Prostate gland (tissue), 2 donors: ENCODE measurements around the gene UBTF. TPM values are rescaled to one million over a fixed set of nuclear protein-coding genes. Genes with fewer than 3 reads are reported as not detected.

Source experiments
- DNase-seq: peaks from one replicate; pipeline ENCODE4 v3.0.0-alpha.2; 2019; ENCODE audit warnings: low spot score
- H3K27ac ChIP-seq, 2 donors: fragments of 200-600 bp; sonication (generic); 2 replicates each; pipeline ENCODE4 v1.5.1; 2017 to 2019
- H3K27me3 ChIP-seq: fragments of 200-600 bp; sonication (generic); replicated peaks from 2 replicates; pipeline ENCODE4 v1.5.1; 2019; ENCODE audit not compliant: insufficient read depth
- H3K36me3 ChIP-seq, 2 donors: fragments of 200-600 bp; sonication (generic); 1 replicate in 1 of 2; 2 replicates in 1 of 2; pipeline versions ENCODE4 v1.5.1 to v1.8.1; 2017 to 2019
- H3K4me1 ChIP-seq: fragments of 200-600 bp; sonication (generic); replicated peaks from 2 replicates; pipeline ENCODE4 v1.5.1; 2019
- H3K4me3 ChIP-seq, 2 donors: fragments of 200-600 bp; sonication (generic); 2 replicates each; pipeline ENCODE4 v1.5.1; 2017 to 2019
- H3K9me3 ChIP-seq: fragments of 200-600 bp; sonication (generic); 2 replicates; pipeline ENCODE4 v1.5.1; 2017
- CTCF ChIP-seq, 4 experiments: fragments of 200-600 bp in 2 of 4; fragments of 450-650 bp in 2 of 4; sonication (generic) in 2 of 4; IDR thresholded peaks; 1 replicate in 3 of 4; 2 replicates in 1 of 4; pipeline ENCODE4 v1.5.1; 2016 to 2019; ENCODE audit warnings: antibody characterized with exemption in 4 of 4, mild to moderate bottlenecking in 2 of 4, moderate library complexity in 2 of 4
- POLR2A ChIP-seq: fragments of 450-650 bp; IDR thresholded peaks from one replicate; pipeline ENCODE4 v1.6.1; 2016; ENCODE audit warnings: antibody characterized with exemption, mild to moderate bottlenecking
- POLR2AphosphoS5 ChIP-seq: sonication (generic); formaldehyde crosslinking; IDR thresholded peaks from one replicate; pipeline ENCODE4 v1.6.1; 2017; ENCODE audit warnings: antibody characterized with exemption
- WGBS: methylation state at CpG from one replicate; pipeline ENCODE4 v1.1.5; 2018; 5-methylcytosine and 5-hydroxymethylcytosine counted together
- intact Hi-C: fragments of 100-400 bp; cut with DNase I; formaldehyde crosslinking; loops from one replicate; pipeline ENCODE4 v1.14.2; 2022
- total RNA-seq, 2 donors: library from RNA; depleted of rRNA; stranded (reverse); fragments of >200 nt; gene quantifications; one replicate each; pipeline ENCODE4 v1.1.0, GENCODE V29; 2016

Gene UBTF
- total RNA-seq, 2 donors from 2014 or later: 73.4 to 77.2 TPM

GRCh38 chr17:44254361-44255095 lies 35.1 kb upstream of the UBTF start:
- Histone ChIP-seq H3K4me3 (no peak overlapping the region), H3K27ac (no peak overlapping the region), H3K9me3 (no peaks in the 10 kb centered on the region), H3K4me1 (no peaks in the 10 kb centered on the region), H3K36me3 (no peaks in the 10 kb centered on the region), H3K27me3 (no peaks in the 10 kb centered on the region)
- intact Hi-C loops: no loop called here
- DNase-seq: no peak
- WGBS: 60% methylated on average over 10 of the region's 10 CpGs
- no peak for TF ChIP-seq CTCF (IDR thresholded peaks at IDR 0.05)
- no peak for TF ChIP-seq POLR2AphosphoS5
- no peak for TF ChIP-seq POLR2A

GRCh38 chr17:44253006-44253405 lies 33.5 kb upstream of the UBTF start:
- 88% methylated on average over 8 of the region's 14 CpGs for WGBS
- no peak for TF ChIP-seq CTCF (IDR thresholded peaks at IDR 0.05)
- no peak for TF ChIP-seq POLR2AphosphoS5
- no peak for TF ChIP-seq POLR2A
- H3K4me1 ChIP-seq: no peaks in the 10 kb centered on the region

GRCh38 chr17:44251062-44251461 lies 31.6 kb upstream of the UBTF start:
- no peak overlapping the region for H3K4me3 ChIP-seq
- H3K4me1 ChIP-seq: no peaks in the 10 kb centered on the region
- no peak for DNase-seq
- no peaks in the 10 kb centered on the region for H3K36me3 ChIP-seq
- WGBS: 97% methylated on average over 17 of the region's 17 CpGs
- no peaks in the 10 kb centered on the region for H3K27me3 ChIP-seq
- no peak overlapping the region for H3K27ac ChIP-seq
- intact Hi-C loops: no loop called here
- no peaks in the 10 kb centered on the region for H3K9me3 ChIP-seq
- TF ChIP-seq POLR2A (no peak), CTCF (IDR thresholded peaks at IDR 0.05) (no peak), POLR2AphosphoS5 (no peak)

More at GRCh38 chr17:44253006-44253405, 33.5 kb upstream of the UBTF start:
- intact Hi-C loops: no loop called here
- no peaks in the 10 kb centered on the region for H3K36me3 ChIP-seq
- H3K27me3 ChIP-seq: no peaks in the 10 kb centered on the region
- no peaks in the 10 kb centered on the region for H3K9me3 ChIP-seq
- H3K27ac ChIP-seq: no peak overlapping the region
- no peak overlapping the region for H3K4me3 ChIP-seq
- DNase-seq: no peak

- Histone ChIP-seq H3K4me1 (no peaks in the 10 kb centered on the region), H3K27ac (no peak overlapping the region), H3K27me3 (no peaks in the 10 kb centered on the region), H3K4me3 (no peak overlapping the region), H3K9me3 (no peaks in the 10 kb centered on the region), H3K36me3 (no peaks in the 10 kb centered on the region)
- no peak for DNase-seq
- TF ChIP-seq CTCF (IDR thresholded peaks at IDR 0.05) (no peak), POLR2A (no peak), POLR2AphosphoS5 (no peak)
- 86% methylated on average over 9 of the region's 9 CpGs for WGBS
- intact Hi-C loops: no loop called here
Observed at GRCh38 chr17:44249501-44250246, 30.2 kb upstream of the UBTF start.
